ENCODE data around the gene BAZ2B.

- TF ChIP-seq TAF1 (IDR thresholded peaks at IDR 0.05; ENCODE audit: low read depth, low read length) (no peak), POLR2AphosphoS5 (IDR thresholded peaks at IDR 0.05; ENCODE audit: low read depth, low read length) (no peak), POLR2A (IDR thresholded peaks at IDR 0.05; ENCODE audit: low read depth, low read length) (no peak), SPI1 (IDR thresholded peaks at IDR 0.05; ENCODE audit: low read depth, low read length) (no peak), PAX5 (IDR thresholded peaks at IDR 0.05; ENCODE audit: insufficient read depth, low read length, severe bottlenecking) (no peak)
Observed at GRCh38 chr2:159546039-159546438, 70.3 kb downstream of the BAZ2B start.
